NCI-H2081 treated with DMSO at 0.1 percent for 48 hours (cell line): ENCODE data around the gene DNAI1.

Source experiments
- DNase-seq: peaks from one replicate; lab custom pipeline; 2025; lab: John Stamatoyannopoulos, UW

The DNAI1 gene

GRCh38 chr9:34546102-34546833 lies 87.7 kb downstream of the DNAI1 start:
- no peak for DNase-seq

- DNase-seq = no peak
These were observed 88.5 kb downstream of the DNAI1 start for GRCh38 chr9:34546834-34547827.

GRCh38 chr9:34547960-34548611 lies 89.5 kb downstream of the DNAI1 start:
- no peak for DNase-seq

GRCh38 chr9:34549407-34549732 lies 90.8 kb downstream of the DNAI1 start:
- no peak for DNase-seq

GRCh38 chr9:34550016-34550680 lies 91.5 kb downstream of the DNAI1 start:
- DNase-seq = no peak

- DNase-seq = no peak
These were observed 92.2 kb downstream of the DNAI1 start for GRCh38 chr9:34550681-34551270.

- DNase-seq = no peak
These were observed 93.4 kb downstream of the DNAI1 start for GRCh38 chr9:34551751-34552605.

GRCh38 chr9:34552606-34552981 lies 94.0 kb downstream of the DNAI1 start:
- DNase-seq = no peak

GRCh38 chr9:34552986-34553385 lies 94.4 kb downstream of the DNAI1 start:
- no peak for DNase-seq

- DNase-seq = no peak
These were observed 95.0 kb downstream of the DNAI1 start for GRCh38 chr9:34553511-34554021.

- no peak for DNase-seq
These were observed 95.8 kb downstream of the DNAI1 start for GRCh38 chr9:34554211-34555001.

GRCh38 chr9:34555002-34555348 lies 96.4 kb downstream of the DNAI1 start:
- DNase-seq = no peak

- no peak for DNase-seq
These were observed 96.9 kb downstream of the DNAI1 start for GRCh38 chr9:34555500-34555899.

- DNase-seq = no peak
These were observed 97.4 kb downstream of the DNAI1 start for GRCh38 chr9:34555936-34556525.

- DNase-seq = no peak
These were observed 98.3 kb downstream of the DNAI1 start for GRCh38 chr9:34556949-34557348.

GRCh38 chr9:34557426-34558321 lies 99.1 kb downstream of the DNAI1 start:
- no peak for DNase-seq

- DNase-seq = no peak
These were observed 99.8 kb downstream of the DNAI1 start for GRCh38 chr9:34558364-34558763.

- no peak for DNase-seq
These were observed 100.5 kb downstream of the DNAI1 start for GRCh38 chr9:34558919-34559623.
